Measurements from ENCODE around the gene MARCKS.

DNA sequence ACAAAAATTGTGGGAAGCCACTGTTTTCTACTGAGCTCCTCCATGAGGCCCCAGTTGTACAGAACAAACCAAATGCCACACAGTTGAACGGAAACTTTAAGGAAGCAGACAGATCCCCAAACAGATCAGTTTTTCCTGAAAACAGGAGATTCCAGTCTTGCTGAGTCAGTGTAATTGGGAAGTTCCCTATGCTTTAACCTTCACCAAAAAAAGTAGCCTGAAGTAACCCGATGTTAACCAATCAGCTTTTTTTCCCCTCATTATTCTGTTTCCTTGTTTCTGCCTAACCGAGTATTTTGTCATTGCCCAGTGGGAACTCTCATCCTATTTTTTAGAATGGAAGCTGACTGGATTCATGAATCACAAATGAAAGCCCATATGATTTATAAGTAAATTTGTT lies 36.7 kb downstream of the MARCKS start:
- TF ChIP-seq, protein P1, sequence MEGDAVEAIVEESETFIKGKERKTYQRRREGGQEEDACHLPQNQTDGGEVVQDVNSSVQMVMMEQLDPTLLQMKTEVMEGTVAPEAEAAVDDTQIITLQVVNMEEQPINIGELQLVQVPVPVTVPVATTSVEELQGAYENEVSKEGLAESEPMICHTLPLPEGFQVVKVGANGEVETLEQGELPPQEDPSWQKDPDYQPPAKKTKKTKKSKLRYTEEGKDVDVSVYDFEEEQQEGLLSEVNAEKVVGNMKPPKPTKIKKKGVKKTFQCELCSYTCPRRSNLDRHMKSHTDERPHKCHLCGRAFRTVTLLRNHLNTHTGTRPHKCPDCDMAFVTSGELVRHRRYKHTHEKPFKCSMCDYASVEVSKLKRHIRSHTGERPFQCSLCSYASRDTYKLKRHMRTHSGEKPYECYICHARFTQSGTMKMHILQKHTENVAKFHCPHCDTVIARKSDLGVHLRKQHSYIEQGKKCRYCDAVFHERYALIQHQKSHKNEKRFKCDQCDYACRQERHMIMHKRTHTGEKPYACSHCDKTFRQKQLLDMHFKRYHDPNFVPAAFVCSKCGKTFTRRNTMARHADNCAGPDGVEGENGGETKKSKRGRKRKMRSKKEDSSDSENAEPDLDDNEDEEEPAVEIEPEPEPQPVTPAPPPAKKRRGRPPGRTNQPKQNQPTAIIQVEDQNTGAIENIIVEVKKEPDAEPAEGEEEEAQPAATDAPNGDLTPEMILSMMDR (IDR thresholded peaks at IDR 0.05; ENCODE audit: low read depth, low read length, poor library complexity, severe bottlenecking) = no peak
- TF ChIP-seq EZH2phosphoT487 (IDR thresholded peaks at IDR 0.05; ENCODE audit: borderline replicate concordance, low read length) = no peak

Data from DOHH2 (cell line).